GM21447 (cell line): Measurements from ENCODE around the gene SNN.

Experiments used
- ATAC-seq: cut with Tn5 transposase; IDR thresholded peaks from one replicate; pipeline ENCODE4 v1.9.1; 2021; ENCODE audit not compliant: unreplicated experiment

Gene SNN

DNA sequence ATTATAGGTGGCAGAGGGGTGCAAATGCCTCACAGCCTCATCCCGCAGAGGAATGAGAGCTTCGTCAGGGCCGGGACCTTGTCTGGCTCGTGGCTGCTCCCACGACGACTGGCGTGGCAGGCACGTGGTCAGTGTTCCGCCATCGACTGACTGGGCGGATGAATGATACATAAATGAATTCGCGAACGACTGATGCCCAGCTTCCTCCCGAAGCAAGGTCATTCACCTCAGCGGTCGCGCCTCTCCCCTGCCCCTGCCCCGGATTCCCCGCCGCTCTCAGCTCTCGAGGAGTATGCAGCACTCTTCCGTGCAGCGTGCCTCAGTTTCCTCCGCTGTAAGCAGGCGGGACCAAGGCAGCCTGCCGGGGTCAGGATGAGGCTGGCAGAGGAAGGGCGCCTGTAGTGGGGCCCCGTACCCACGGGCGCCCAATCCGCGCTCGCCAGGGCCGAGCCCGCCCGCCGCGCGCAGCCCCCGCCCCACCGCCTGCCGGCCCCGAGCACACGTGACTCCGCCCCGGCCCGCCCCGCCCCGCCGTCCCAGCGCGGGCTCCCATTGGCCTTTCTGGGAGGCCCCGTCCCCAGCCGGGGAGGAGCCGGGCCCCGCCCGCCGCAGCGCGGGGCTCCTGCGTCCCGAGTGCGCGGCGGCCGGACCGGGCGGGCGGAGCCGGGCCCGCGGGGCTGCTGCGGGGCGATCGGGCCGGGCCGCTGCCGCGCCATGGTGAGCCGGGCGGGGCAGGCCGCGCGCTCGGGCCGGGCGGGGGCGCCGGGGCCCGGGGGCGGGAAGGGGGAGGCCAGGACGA lies at the start of gene SNN:
SNN (plus strand) TSS at position 632 of the 799 bp plus-strand sequence. CDS start 7,605 bp downstream, outside the sequence.
- ATAC-seq = peak; percentile 39

DNA sequence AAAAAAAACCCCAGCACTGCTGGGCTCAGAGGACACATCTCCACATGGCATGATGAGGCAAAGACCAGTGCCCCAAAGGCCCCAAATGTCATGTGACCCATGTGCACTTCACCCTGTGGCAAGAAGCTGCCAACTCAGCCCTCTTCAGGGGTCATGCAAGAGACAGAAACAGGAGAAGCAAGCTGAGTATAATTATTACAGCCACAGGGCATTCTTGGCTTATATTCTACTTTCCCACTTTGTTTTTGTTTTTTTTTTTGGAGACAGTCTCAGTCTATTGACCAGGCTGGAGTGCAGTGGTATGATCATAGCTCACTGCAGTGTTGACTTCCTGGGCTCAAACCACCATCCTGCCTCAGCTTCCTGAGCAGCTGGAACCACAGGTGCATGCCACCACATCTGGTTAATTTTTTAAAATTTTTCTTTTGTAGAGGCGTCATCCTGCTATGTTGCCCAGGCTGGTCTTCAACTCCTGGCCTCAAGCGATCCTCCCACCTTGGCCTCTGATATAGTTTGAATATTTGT lies 48.9 kb upstream of the SNN start:
- peak; percentile 66 for ATAC-seq

- ATAC-seq = no peak
Observed at GRCh38 chr16:11620243-11621003, 47.8 kb upstream of the SNN start.

DNA sequence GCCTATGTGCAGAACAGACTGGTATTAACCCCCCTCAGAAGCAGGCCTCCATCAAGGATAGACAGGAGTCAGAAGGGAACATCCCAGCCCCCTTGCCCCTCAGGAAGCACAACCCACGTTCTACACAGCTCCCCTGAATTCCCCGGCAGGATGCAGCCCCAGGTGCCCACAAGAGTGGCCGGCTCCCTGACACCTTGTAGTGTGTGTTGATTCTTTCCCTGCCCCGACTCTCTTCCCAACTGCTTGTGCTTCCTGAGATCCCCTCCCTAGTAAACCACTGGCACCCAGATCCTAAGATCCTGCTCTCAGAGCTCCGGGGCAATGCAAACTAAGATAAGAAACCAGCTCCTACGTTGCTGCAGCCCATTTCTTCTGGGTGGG lies 46.7 kb upstream of the SNN start:
- ATAC-seq = no peak

DNA sequence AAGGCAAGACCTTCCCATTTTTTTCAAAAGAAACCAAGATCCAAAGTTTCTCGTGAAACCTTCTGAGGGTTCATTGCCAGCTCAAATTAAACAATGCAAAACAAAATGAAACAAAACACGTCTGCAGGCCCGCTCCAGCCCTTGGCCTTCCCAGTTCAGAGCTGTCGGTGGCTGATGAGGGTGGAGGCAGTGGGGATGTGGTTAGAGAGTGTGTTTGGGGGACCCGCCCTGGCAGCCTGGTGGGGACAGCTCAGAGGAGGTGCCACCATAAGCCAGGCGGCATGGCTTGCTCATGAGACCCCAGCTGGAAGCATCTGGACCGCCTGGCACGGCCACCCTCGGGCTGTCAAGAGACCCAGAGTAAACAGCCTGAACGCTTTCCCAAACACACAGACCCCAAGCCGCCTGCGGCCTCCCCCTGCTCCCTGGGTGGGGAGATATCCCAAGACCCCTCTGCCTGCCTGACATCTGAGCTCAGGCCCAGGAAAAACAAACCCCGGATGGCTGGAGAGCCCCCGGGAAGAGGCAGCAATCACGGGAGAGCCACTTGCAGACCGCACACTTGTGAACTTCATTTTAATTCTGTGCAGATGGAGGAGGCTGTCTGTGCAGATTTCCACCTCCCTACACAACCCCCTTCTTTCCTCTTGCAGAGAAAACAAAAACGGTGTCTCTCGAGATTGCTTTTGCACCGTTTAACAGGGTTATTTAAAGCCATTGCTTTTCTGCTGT lies 46.2 kb upstream of the SNN start:
- no peak for ATAC-seq

- ATAC-seq = no peak
Observed at GRCh38 chr16:11624205-11624604, 44.0 kb upstream of the SNN start.

DNA sequence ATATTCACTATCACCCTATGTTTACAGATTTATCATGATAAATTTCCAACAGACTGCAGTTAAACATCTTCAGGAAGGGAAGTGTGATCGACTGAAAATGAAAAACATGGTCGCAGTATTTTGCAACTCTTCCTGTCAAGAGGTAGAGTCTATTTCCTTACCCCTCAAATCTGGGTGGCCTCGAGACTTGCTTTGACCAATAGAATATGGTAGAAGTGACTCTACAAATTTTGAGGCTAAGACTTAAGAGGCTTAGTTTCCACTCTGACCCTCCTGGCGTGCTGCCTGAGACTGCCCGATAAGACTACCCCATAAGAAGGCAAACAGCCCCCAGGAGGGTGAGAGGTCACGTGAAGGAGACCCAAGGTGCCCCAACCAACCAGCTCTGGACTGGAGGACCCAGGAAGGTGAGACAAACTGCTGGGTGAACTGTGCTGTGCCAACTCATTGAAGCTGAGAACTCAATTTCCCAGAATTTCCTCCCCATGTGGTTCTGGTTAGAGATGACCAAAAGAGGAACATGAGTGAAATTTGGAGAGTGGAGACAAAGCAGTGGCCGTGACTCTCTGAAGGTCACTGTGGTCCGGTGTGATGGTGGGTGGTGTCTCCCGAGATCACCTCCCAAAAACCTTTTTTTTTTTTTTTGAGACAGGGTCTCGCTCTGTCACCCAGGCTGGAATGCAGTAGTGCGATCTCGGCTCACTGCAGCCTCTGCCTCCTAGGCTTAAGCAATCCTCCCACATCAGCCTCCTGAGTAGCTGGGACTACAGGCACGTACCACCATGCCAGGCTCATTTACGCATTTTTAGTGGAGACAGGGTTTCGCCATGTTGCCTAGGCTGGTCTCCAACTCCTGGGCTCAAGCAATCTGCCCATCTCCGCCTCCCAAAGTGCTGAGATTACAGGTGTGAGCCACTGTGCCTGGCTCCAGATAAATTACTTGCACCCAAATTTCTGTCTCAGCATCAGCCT lies 43.3 kb upstream of the SNN start:
- no peak for ATAC-seq

DNA sequence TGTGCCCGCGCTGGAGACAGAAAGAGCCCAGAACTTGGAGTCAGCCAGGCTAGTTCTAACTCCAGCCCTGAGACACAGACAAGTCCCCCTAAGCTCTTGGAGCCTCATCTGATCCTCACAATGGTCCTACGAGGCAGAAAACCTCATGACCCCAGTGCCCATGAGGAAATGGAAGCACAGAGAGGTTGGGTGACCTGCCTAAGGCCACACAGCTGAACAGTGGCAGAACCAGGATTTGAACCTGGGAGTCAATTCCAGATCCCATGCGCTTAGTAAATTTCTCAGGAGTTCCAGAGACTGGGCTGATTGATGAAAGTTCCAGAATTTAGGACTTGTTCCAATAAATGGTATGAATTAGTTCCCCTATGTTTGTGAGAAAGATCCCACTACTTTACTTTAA lies 42.5 kb upstream of the SNN start:
- no peak for ATAC-seq

GRCh38 chr16:11626657-11627291 lies 41.5 kb upstream of the SNN start:
- no peak for ATAC-seq

GRCh38 chr16:11627292-11627663 lies 41.0 kb upstream of the SNN start:
- ATAC-seq = no peak

- no peak for ATAC-seq
Observed at GRCh38 chr16:11627822-11628457, 40.3 kb upstream of the SNN start.

DNA sequence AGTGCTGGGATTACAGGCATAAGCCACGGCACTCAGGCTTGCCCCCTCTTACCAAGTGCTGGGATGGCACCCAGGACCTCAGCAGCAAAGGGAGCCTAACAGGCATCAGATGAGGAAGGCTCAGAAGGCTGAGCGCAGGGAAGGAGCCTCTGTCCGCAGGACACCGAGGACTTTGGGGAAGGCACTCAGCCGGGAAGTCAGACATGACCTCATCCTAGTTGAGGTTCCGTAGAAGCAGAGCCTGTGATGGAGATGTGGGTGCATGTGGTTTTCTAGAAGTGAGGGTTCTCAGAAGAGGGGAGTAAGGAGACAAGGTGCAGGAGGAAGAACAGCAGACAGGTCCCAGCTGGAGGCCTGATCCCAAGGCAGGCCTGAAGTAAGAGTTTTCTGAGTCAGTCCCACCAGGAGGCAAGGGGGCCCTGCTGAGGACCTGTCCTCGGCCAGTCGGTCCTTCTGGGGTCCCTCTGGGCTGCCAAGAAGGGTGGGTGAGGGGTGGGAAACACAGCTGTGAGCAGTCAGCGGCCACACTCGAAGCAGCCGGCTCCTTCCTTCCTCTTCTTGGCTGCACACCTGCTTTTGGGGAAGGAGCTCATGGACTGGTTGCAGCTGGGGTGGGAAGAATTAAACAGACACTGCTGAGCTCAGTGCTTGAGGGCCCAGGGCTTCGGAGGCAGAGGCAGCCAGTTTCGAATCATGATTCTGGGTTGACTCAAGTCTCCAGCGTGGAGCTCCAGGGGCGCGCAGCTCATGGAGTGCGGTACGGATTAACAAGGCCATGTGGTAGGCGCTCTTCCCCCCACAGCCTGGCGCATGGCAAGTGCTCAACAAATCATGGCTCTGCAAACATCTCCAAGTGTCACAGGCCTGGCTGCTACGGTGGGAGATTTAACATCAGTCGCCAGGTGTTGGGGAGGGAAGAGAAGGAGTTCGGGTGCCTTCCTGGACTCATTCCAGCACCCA lies 38.9 kb upstream of the SNN start:
- no peak for ATAC-seq

- no peak for ATAC-seq
Observed at GRCh38 chr16:11630046-11630767, 38.0 kb upstream of the SNN start.

DNA sequence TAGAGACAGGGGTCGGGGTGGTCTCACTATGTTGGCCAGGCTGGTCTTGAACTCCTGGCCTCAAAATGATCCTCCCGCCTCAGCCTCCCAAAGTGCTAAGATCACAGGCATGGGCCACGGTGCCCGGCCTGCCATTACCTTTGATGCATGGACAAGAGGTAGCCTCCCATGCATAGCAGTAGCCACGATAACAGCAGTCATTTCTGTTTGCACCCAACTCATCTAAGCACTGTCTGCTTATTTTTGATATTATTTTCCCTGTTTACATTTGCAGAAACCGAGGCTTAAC lies 37.5 kb upstream of the SNN start:
- ATAC-seq = no peak

DNA sequence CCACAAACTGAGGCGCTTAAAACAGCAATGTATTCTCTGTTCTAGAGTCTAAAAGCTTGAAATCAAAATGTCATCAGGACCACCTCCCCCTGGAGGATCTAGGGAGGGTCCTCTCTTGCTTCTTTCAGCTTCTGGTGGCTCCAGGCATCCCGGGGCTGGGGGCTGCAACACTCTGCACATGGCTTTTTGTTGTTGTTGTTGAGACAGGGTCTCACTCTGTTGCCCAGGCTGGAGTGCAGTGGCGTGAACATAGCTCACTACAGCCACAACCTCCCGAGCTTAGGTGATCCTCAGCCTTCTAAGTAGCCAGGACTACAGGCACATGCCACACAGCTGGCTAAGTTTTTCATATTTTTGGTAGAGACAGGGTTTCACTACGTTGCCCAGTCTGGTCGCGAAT lies 37.0 kb upstream of the SNN start:
- ATAC-seq = no peak

- no peak for ATAC-seq
Observed at GRCh38 chr16:11632455-11632939, 35.8 kb upstream of the SNN start.

- no peak for ATAC-seq
Observed at GRCh38 chr16:11633113-11633512, 35.1 kb upstream of the SNN start.

- ATAC-seq = no peak
Observed at GRCh38 chr16:11634312-11634711, 33.9 kb upstream of the SNN start.
